ENCODE results near the gene CFAP61.

CFAP61 gene

DNA sequence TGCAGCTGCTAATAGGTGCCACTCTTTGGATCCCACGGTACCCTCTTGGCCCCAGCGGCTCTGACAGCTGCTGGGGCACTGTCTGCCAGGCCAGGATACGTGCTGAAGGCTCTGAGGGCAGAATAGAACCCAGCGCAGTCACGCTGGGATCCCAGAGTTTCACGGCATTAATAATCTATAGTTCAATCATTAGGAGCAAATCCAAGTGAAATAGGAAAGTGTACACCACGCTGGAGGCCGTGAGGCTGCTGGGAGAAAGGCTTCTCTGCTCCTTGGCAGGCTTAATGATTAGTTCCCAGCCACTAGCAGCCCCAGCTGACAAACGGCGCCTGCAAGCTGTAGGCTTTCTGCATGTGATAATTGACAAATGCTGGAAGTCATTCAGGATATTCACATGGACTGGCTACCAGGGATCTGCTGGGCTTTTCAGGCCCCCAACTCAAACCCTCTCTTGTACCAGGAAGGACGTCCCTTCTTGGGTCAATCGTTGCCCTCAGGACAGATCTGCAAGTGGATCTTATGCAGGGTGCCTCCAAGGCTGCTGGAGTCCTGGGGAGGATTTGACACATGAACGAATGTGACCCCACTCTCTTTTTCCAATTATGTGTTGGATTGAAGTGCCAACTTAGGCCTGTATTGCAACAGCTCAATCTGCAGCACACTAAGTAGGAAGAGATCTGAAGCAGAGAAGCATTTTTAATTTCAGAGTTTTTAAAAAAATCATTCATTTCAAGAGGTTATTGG lies 265.5 kb downstream of the CFAP61 start:
- TF ChIP-seq, protein P1, sequence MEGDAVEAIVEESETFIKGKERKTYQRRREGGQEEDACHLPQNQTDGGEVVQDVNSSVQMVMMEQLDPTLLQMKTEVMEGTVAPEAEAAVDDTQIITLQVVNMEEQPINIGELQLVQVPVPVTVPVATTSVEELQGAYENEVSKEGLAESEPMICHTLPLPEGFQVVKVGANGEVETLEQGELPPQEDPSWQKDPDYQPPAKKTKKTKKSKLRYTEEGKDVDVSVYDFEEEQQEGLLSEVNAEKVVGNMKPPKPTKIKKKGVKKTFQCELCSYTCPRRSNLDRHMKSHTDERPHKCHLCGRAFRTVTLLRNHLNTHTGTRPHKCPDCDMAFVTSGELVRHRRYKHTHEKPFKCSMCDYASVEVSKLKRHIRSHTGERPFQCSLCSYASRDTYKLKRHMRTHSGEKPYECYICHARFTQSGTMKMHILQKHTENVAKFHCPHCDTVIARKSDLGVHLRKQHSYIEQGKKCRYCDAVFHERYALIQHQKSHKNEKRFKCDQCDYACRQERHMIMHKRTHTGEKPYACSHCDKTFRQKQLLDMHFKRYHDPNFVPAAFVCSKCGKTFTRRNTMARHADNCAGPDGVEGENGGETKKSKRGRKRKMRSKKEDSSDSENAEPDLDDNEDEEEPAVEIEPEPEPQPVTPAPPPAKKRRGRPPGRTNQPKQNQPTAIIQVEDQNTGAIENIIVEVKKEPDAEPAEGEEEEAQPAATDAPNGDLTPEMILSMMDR (IDR thresholded peaks at IDR 0.05; ENCODE audit: low read depth, low read length, missing control alignments): no peak
- no peak for DNase-seq (ENCODE audit: extremely low read depth, low read depth)
- no peak overlapping the region for H3K4me3 ChIP-seq (replicated peaks; ENCODE audit: low read depth, low read length)

DNA sequence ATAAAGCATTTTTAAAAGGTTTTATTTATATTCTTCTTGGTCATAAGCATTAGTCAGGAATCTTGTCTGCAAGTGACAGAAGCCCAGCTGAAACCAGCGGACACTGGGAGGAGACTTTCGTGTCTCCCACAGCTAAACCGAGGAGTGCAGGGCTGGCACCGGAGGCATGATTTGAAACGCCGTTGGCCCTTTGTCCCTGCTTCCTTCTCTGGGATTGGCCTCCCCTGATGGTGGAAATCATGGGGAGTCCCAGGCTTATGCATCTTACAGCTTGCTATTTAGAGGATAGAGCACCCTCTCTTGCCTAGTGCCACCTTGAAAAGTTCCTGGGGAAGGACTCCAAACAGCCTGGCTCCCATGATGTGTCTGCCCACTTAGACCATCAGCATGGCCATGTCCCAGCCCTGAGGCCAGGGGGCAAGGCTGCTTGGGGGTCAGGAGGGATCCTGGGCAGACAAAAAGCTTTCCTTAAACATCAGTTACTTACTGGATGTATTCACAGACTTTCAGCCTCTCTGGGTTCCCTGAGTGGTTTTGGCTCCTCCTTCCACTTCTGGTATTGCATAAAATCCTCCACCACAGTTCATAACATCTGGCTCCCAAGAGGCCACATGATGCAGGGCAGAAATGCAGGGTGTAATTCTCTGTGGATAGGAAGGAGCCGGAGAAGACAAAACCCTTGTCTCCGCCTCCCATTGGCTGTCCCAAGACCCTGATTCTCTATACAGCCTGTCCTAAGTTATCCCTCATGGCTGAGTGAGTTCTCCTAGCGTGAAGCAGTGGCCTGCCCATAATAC lies 266.2 kb downstream of the CFAP61 start:
- TF ChIP-seq, protein P1 (IDR thresholded peaks at IDR 0.05; ENCODE audit: low read depth, low read length, missing control alignments): no peak
- DNase-seq (ENCODE audit: extremely low read depth, low read depth): no peak
- H3K4me3 ChIP-seq (replicated peaks; ENCODE audit: low read depth, low read length): no peak overlapping the region

DNA sequence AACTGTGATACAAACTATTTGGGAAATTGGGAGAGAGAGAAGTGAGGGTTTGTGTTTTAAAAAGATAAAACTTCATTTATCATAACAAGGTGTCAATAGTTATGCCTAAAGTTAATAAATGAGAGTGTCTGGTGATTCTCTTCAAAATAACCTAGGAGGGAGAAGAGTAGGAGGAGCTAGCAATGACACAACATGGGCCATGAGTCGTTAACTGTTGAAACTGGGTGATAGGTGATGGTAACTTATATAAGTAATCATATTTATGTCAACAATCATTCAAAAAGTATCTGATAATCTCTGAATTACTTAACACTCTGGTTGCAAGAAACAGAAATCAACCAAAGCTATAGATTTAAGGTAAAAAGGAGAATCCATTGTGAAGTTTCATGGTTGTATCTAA lies 268.8 kb downstream of the CFAP61 start:
- no peak for DNase-seq (ENCODE audit: extremely low read depth, low read depth)
- TF ChIP-seq, protein P1 (IDR thresholded peaks at IDR 0.05; ENCODE audit: low read depth, low read length, missing control alignments): no peak
- no peak overlapping the region for H3K4me3 ChIP-seq (replicated peaks; ENCODE audit: low read depth, low read length)

DNA sequence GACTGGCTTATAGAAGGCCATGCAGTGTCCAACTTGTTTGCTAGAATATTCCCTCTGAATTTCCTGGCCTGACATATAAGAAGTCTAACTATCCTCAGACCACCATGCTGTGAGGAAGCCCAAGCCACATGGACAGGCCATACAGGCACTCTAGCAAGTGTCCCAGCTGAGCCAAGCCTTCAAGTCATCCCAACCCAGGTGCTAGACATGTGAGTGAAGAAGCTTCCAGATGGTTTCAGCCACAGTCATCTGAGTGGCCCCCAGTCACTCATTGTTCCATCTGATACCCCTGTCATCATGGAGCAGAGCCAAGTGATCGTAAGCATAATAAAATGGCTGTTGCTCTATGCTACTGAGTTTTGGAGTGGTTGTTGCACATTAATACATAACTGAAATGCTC lies 269.6 kb downstream of the CFAP61 start:
- DNase-seq (ENCODE audit: extremely low read depth, low read depth): no peak
- TF ChIP-seq, protein P1 (IDR thresholded peaks at IDR 0.05; ENCODE audit: low read depth, low read length, missing control alignments): no peak
- H3K4me3 ChIP-seq (replicated peaks; ENCODE audit: low read depth, low read length): no peak overlapping the region

DNA sequence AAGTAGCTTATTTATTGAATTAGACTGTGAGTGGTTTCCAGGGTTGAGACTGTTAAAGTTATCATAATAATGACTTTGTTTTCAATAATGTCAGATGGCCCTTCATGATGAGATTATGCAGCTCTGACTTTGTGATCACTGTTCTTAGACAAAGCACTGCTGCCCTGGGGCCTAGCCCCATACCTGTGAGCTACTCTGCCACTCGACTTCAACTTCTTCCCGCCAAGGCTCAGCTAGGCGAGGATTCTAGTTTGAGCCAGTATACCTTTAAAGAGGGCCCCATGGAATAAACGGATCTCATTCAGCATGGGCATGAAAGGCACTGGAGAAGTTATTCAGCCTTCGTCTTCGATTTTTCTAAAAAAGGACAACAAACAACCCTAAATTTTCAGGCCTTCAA lies 270.6 kb downstream of the CFAP61 start:
- TF ChIP-seq, protein P1 (IDR thresholded peaks at IDR 0.05; ENCODE audit: low read depth, low read length, missing control alignments): no peak
- no peak for DNase-seq (ENCODE audit: extremely low read depth, low read depth)
- no peak overlapping the region for H3K4me3 ChIP-seq (replicated peaks; ENCODE audit: low read depth, low read length)

DNA sequence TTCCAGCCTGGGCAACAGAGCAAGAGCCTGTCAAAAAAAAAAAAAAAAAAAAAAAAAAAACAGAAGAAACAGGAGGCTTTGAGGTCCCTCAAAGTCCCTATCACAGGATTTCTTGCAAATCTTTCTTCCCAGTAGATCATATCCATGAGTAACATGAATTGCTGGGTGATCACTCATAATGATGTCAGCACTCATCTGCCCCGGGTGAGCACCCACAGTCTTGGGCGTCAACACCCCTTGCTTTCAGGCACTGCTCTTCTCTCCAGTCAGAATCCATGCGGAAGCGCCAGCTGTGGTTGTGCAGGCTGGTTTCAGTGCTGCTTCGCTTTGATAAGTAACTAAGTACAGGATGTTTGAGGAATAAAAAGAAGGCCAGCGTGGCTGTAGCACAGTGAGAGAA lies 275.4 kb downstream of the CFAP61 start:
- TF ChIP-seq, protein P1 (IDR thresholded peaks at IDR 0.05; ENCODE audit: low read depth, low read length, missing control alignments): no peak
- DNase-seq (ENCODE audit: extremely low read depth, low read depth): no peak
- no peak overlapping the region for H3K4me3 ChIP-seq (replicated peaks; ENCODE audit: low read depth, low read length)
